ENCODE measurements around the gene GJC2.

GJC2 gene
- 0 to 0.65 (median 0.13) reads per million in 18 experiments for total RNA-seq

GRCh38 chr1:228149406-228150119 lies at the start of gene GJC2:
Gene GJC2, plus strand, starts transcription at chr1:228149930. Its CDS starts 7,829 bp downstream, at chr1:228157759.
- no peak for DNase-seq

- DNase-seq = no peak
Measured at GRCh38 chr1:228100822-228101613, 48.7 kb upstream of the GJC2 start.

GRCh38 chr1:228101614-228101993 lies 48.1 kb upstream of the GJC2 start:
- DNase-seq = no peak

GRCh38 chr1:228101994-228102790 lies 47.5 kb upstream of the GJC2 start:
- peak in 1 of 2 donors; percentile 36 for DNase-seq

GRCh38 chr1:228102791-228103620 lies 46.7 kb upstream of the GJC2 start, which contains the start of gene C1orf35:
Gene C1orf35, minus strand, starts transcription at chr1:228103325. Its CDS starts 98 bp downstream, at chr1:228103227.
- DNase-seq = peak; percentile 96

GRCh38 chr1:228104526-228105269 lies 45.0 kb upstream of the GJC2 start:
- DNase-seq = no peak

- DNase-seq = no peak
Measured at GRCh38 chr1:228105270-228105995, 44.3 kb upstream of the GJC2 start.

- no peak for DNase-seq
Measured at GRCh38 chr1:228105996-228106799, 43.5 kb upstream of the GJC2 start.

GRCh38 chr1:228106800-228107054 lies 43.0 kb upstream of the GJC2 start:
- no peak for DNase-seq

- no peak for DNase-seq
Measured at GRCh38 chr1:228107636-228108035, 42.1 kb upstream of the GJC2 start.

GRCh38 chr1:228108055-228108690 lies 41.6 kb upstream of the GJC2 start:
- DNase-seq = peak; percentile 54 to 78

GRCh38 chr1:228108742-228109072 lies 41.0 kb upstream of the GJC2 start:
- DNase-seq = no peak

GRCh38 chr1:228109073-228109961 lies 40.4 kb upstream of the GJC2 start, which contains the start of gene MRPL55:
Gene MRPL55, minus strand, starts transcription at chr1:228109299. Its CDS starts 1,039 bp downstream, at chr1:228108260.
- DNase-seq = peak; percentile 98 to 99

GRCh38 chr1:228109962-228110488 lies 39.7 kb upstream of the GJC2 start:
- no peak for DNase-seq

GRCh38 chr1:228110556-228110955 lies 39.2 kb upstream of the GJC2 start:
- no peak for DNase-seq

- peak; percentile 32 to 52 for DNase-seq
Measured at GRCh38 chr1:228111315-228111714, 38.4 kb upstream of the GJC2 start.

GRCh38 chr1:228112167-228112566 lies 37.6 kb upstream of the GJC2 start:
- no peak for DNase-seq

GRCh38 chr1:228112617-228113016 lies 37.1 kb upstream of the GJC2 start:
- no peak for DNase-seq

All from inflammatory macrophage (primary cell).